ENCODE measurements around the gene ACSL5. TPM values are rescaled to one million over a fixed set of nuclear protein-coding genes. Genes with fewer than 3 reads are reported as not detected.

The ACSL5 gene
- total and polyA plus RNA-seq, 2 donors (not counting 3 experiments of a cell fraction or from before 2014, with no cell fraction given), result 1.5 to 2.1 TPM

DNA sequence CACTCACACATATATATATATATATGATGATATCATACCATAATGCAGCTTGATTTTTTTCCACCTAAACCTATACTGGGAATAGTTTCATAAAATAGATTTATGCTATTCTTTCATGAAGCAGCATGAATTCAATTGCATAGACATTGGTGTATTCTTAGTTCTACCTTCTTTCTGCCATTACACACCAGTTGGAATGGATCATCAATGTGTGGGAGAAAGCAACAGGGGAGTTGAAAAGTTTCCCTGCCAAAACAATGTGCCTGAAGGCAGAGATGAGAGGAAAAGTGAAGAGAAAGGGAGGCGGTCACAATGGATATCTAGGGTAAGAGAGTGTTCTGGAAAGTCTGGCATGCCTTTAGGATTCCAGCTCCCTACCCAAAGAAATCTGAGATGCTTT is 25.2 kb upstream of the ACSL5 start:
- no peak overlapping the region for H3K27ac ChIP-seq (ENCODE audit: insufficient read depth, low read depth, low read length)
- ChIA-PET POLR2A (no interaction called here), CTCF (interaction anchor here (0.7 to 2.2 kb wide), 6 partner anchors 8 to 86 kb away, joined by 3 to 6 read pairs (median 4); no protein-coding TSS in a partner anchor)
- no peak overlapping the region for H2AFZ ChIP-seq (ENCODE audit: low read depth, low read length)
- no peak for TF ChIP-seq CTCF (IDR thresholded peaks at IDR 0.05; ENCODE audit: extremely low read depth in 1 of 2, insufficient read depth in 1 of 2, low read depth in 1 of 2, low read length in 2 of 2)
- no peak for TF ChIP-seq GATA2 (IDR thresholded peaks at IDR 0.05; ENCODE audit: insufficient read depth, insufficient read length, low read depth, low read length)
- TF ChIP-seq POLR2AphosphoS5 (IDR thresholded peaks at IDR 0.05; ENCODE audit: insufficient read depth, low read depth, low read length), result no peak
- TF ChIP-seq FOS (IDR thresholded peaks at IDR 0.05; ENCODE audit: borderline replicate concordance, insufficient read depth, low read length), result no peak
- no peak for TF ChIP-seq MYC (IDR thresholded peaks at IDR 0.05; ENCODE audit: low read depth, low read length)
- no peak for TF ChIP-seq POLR2A (IDR thresholded peaks at IDR 0.05; ENCODE audit: low read depth, low read length)
- TF ChIP-seq EZH2 (IDR thresholded peaks at IDR 0.05; ENCODE audit: borderline replicate concordance, low read depth, low read length, severe bottlenecking), result no peak
- no peak for TF ChIP-seq JUN (IDR thresholded peaks at IDR 0.05; ENCODE audit: borderline replicate concordance, insufficient read depth, insufficient read length, low read depth)
- TF ChIP-seq MAX (IDR thresholded peaks at IDR 0.05; ENCODE audit: insufficient read depth, insufficient read length), result no peak
- no peak overlapping the region for H3K4me3 ChIP-seq (replicated peaks in 1 of 3; ENCODE audit: insufficient read depth in 1 of 3, low read depth in 1 of 3, low read length in 3 of 3)
- dilution Hi-C loops (cut with MboI; ENCODE audit: extremely low pct_ligation_motif_present, low sequenced_read_pairs), result no loop called here
- no peaks in the 10 kb centered on the region for H3K36me3 ChIP-seq (ENCODE audit: control insufficient read depth in 2 of 2, extremely low read depth in 1 of 2, insufficient read depth in 2 of 2, low read length in 2 of 2)
- no peak for DNase-seq (ENCODE audit: low read depth, low spot score)
- intact Hi-C loops (cut with micrococcal nuclease), result no loop called here
- BruUV-seq (replicated peaks), result no TSS peak
- no peak for FAIRE-seq
- H3K9me3 ChIP-seq (replicated peaks; ENCODE audit: control insufficient read depth, insufficient read depth, low read length), result no peaks in the 10 kb centered on the region
- H3K9ac ChIP-seq (replicated peaks; ENCODE audit: extremely low read depth, insufficient read depth, low read length), result no peak overlapping the region
- no peaks in the 10 kb centered on the region for H3K4me1 ChIP-seq (ENCODE audit: control insufficient read depth, extremely low read depth, insufficient read depth, low read length)
- no peaks in the 10 kb centered on the region for H3K79me2 ChIP-seq (ENCODE audit: control insufficient read depth, insufficient read depth, low read length)
- H3K27me3 ChIP-seq (ENCODE audit: control insufficient read depth in 2 of 2, insufficient read depth in 2 of 2, low read length in 2 of 2), result no peaks in the 10 kb centered on the region
- H4K20me1 ChIP-seq (replicated peaks; ENCODE audit: control insufficient read depth, extremely low read depth, insufficient read depth, low read length), result no peaks in the 10 kb centered on the region
- H3K9me1 ChIP-seq (replicated peaks; ENCODE audit: control insufficient read depth, extremely low read depth, insufficient read depth, low read length), result no peaks in the 10 kb centered on the region
- H3K4me2 ChIP-seq (ENCODE audit: insufficient read depth, low read length), result no peak overlapping the region

Data from endothelial cell of umbilical vein (primary cell).